Transverse colon (tissue), 4 donors: ENCODE results near the gene PPL. TPM values are rescaled to one million over a fixed set of nuclear protein-coding genes. Genes with fewer than 3 reads are reported as not detected.

Experiments used
- DNase-seq: peaks from one replicate; pipeline ENCODE4 v3.0.0-alpha.2; 2019
- H3K27ac ChIP-seq, 4 donors: fragments of 200-600 bp; sonication (generic); 2 replicates each; pipeline ENCODE4 v1.5.1; 2016 to 2018; ENCODE audit warnings: inconsistent platforms in 4 of 4
- H3K27me3 ChIP-seq: fragments of 200-600 bp; sonication (generic); 2 replicates; pipeline ENCODE4 v1.5.1; 2017; ENCODE audit warnings: inconsistent platforms
- H3K36me3 ChIP-seq, 4 donors: fragments of 200-600 bp; sonication (generic); 2 replicates each; pipeline ENCODE4 v1.5.1; 2017 to 2019; ENCODE audit warnings: inconsistent platforms in 4 of 4
- H3K4me1 ChIP-seq, 4 donors: fragments of 200-600 bp; sonication (generic); 2 replicates each; pipeline ENCODE4 v1.5.1; 2017 to 2020; ENCODE audit warnings: inconsistent platforms in 4 of 4
- H3K4me3 ChIP-seq, 4 donors: fragments of 200-600 bp; sonication (generic); 1 replicate in 1 of 4; 2 replicates in 3 of 4; pipeline versions ENCODE4 v1.5.1 to v1.6.1; 2017 to 2019; ENCODE audit warnings: inconsistent platforms in 4 of 4
- H3K9me3 ChIP-seq, 2 donors: fragments of 200-600 bp; sonication (generic); 2 replicates each; pipeline ENCODE4 v1.5.1; 2017 to 2019; ENCODE audit warnings: inconsistent platforms in 2 of 2
- CTCF ChIP-seq, 5 experiments: fragments of 200-600 bp in 3 of 5; fragments of 450-650 bp in 2 of 5; sonication (generic) in 3 of 5; IDR thresholded peaks; 1 replicate in 2 of 5; 2 replicates in 3 of 5; pipeline ENCODE4 v1.5.1; 2016 to 2017; ENCODE audit warnings: antibody characterized with exemption in 5 of 5, inconsistent platforms in 3 of 5, mild to moderate bottlenecking in 2 of 5, moderate library complexity in 1 of 5
- EP300 ChIP-seq: sonication (generic); formaldehyde crosslinking; IDR thresholded peaks from one replicate; pipeline ENCODE4 v1.6.1; 2017; ENCODE audit warnings: antibody characterized with exemption, low read depth
- POLR2A ChIP-seq: fragments of 450-650 bp; IDR thresholded peaks from one replicate; pipeline ENCODE4 v1.6.1; 2016; ENCODE audit warnings: antibody characterized with exemption, mild to moderate bottlenecking, moderate library complexity
- POLR2AphosphoS5 ChIP-seq, 3 donors: sonication (generic); formaldehyde crosslinking; IDR thresholded peaks; one replicate each; pipeline ENCODE4 v1.6.1; 2016; ENCODE audit warnings: antibody characterized with exemption in 3 of 3
- WGBS, 2 donors: methylation state at CpG; one replicate each; pipeline ENCODE4 v1.1.5; 2018; ENCODE audit warnings: low coverage in 1 of 2; 5-methylcytosine and 5-hydroxymethylcytosine counted together
- in situ Hi-C, 4 donors: fragments of 200-750 bp; cut with MboI; loops; one replicate each; pipeline versions ENCODE4 v1.15.0 to v1.15.1; 2017; ENCODE audit warnings: low sequenced_read_pairs in 3 of 4, low pct_ligation_motif_present in 1 of 4, low pct_unique_long_range_greater_than_20kb in 1 of 4
- intact Hi-C: fragments of 100-400 bp; cut with DNase I; formaldehyde crosslinking; loops from one replicate; pipeline ENCODE4 v1.15.1; 2023; ENCODE audit warnings: low total_unique reads
- total RNA-seq, 4 donors: library from RNA; depleted of rRNA; stranded (reverse); fragments of >200 nt; gene quantifications; one replicate each; pipeline ENCODE4 v1.1.0, GENCODE V29; 2016

Gene PPL
- total RNA-seq, 4 donors from 2014 or later = 13.5 to 28.8 (median 22.8) TPM

GRCh38 chr16:4892361-4893102, 44.4 kb downstream of the PPL start:
- TF ChIP-seq POLR2AphosphoS5 (IDR thresholded peaks at IDR 0.05) (no peak), CTCF (IDR thresholded peaks at IDR 0.05) (no peak), EP300 (no peak), POLR2A (no peak)
- Histone ChIP-seq H3K27ac (no peak overlapping the region), H3K4me1 (peaks cover 0 to 9% (median 0%) of the 10 kb centered on the region in 4 donors), H3K36me3 (peaks cover 0 to 7% (median 0%) of the 10 kb centered on the region in 4 donors), H3K4me3 (no peak overlapping the region), H3K9me3 (no peaks in the 10 kb centered on the region), H3K27me3 (no peaks in the 10 kb centered on the region)
- WGBS, 2 donors = 49 to 75% methylated on average over 2 to 23 of the region's 23 CpGs
- in situ Hi-C loops (no loop called here), intact Hi-C loops (no loop called here)
- DNase-seq = no peak

GRCh38 chr16:4891886-4892216, 45.1 kb downstream of the PPL start:
- Histone ChIP-seq H3K27me3 (no peaks in the 10 kb centered on the region), H3K9me3 (no peaks in the 10 kb centered on the region), H3K4me3 (no peak overlapping the region), H3K4me1 (peaks cover 0 to 9% (median 0%) of the 10 kb centered on the region in 4 donors), H3K36me3 (peaks cover 0 to 11% (median 0%) of the 10 kb centered on the region in 4 donors), H3K27ac (no peak overlapping the region)
- 75% methylated on average over 12 of the region's 12 CpGs; no CpG with 5 or more reads in 1 of the 2 donors for WGBS, 2 donors
- intact Hi-C loops (no loop called here), in situ Hi-C loops (no loop called here)
- TF ChIP-seq EP300 (no peak), POLR2AphosphoS5 (IDR thresholded peaks at IDR 0.05) (no peak), CTCF (IDR thresholded peaks at IDR 0.05) (no peak), POLR2A (no peak)
- no peak for DNase-seq

GRCh38 chr16:4891097-4891885, 45.7 kb downstream of the PPL start:
- H3K4me3 ChIP-seq = no peak overlapping the region
- H3K36me3 ChIP-seq = peaks cover 0 to 16% (median 0%) of the 10 kb centered on the region in 4 donors
- no peak for TF ChIP-seq POLR2A
- no peak for TF ChIP-seq CTCF (IDR thresholded peaks at IDR 0.05)
- no peak for TF ChIP-seq POLR2AphosphoS5 (IDR thresholded peaks at IDR 0.05)
- no peak for TF ChIP-seq EP300
- H3K27ac ChIP-seq = no peak overlapping the region
- H3K9me3 ChIP-seq = no peaks in the 10 kb centered on the region
- H3K27me3 ChIP-seq = no peaks in the 10 kb centered on the region
- intact Hi-C loops = no loop called here
- in situ Hi-C loops = no loop called here
- H3K4me1 ChIP-seq = peaks cover 0 to 9% (median 0%) of the 10 kb centered on the region in 4 donors
- WGBS, 2 donors = 87% methylated on average over 16 of the region's 16 CpGs; no CpG with 5 or more reads in 1 of the 2 donors
- no peak for DNase-seq

GRCh38 chr16:4890686-4891085, 46.3 kb downstream of the PPL start:
- Histone ChIP-seq H3K36me3 (peaks cover 0 to 22% (median under 1%) of the 10 kb centered on the region in 4 donors), H3K9me3 (no peaks in the 10 kb centered on the region)
- TF ChIP-seq POLR2A (no peak), EP300 (no peak), POLR2AphosphoS5 (IDR thresholded peaks at IDR 0.05) (no peak), CTCF (IDR thresholded peaks at IDR 0.05) (no peak)

More at GRCh38 chr16:4890686-4891085, 46.3 kb downstream of the PPL start:
- 94% methylated on average over 16 of the region's 16 CpGs; no CpG with 5 or more reads in 1 of the 2 donors for WGBS, 2 donors
- H3K4me1 ChIP-seq = peaks cover 0 to 9% (median 0%) of the 10 kb centered on the region in 4 donors
- in situ Hi-C loops (no loop called here), intact Hi-C loops (no loop called here)
- no peak overlapping the region for H3K4me3 ChIP-seq
- no peaks in the 10 kb centered on the region for H3K27me3 ChIP-seq
- DNase-seq = no peak
- no peak overlapping the region for H3K27ac ChIP-seq
